ENCODE results near the gene MTNR1A. TPM values are rescaled to one million over a fixed set of nuclear protein-coding genes. Genes with fewer than 3 reads are reported as not detected.
"Not testable (repeated sequence)": the region's sequence is repeated elsewhere in the genome, so short reads cannot be mapped to it uniquely, and the experiment has no call there.

Gene MTNR1A
- total RNA-seq, 1 donor from 2014 or later: not detected

GRCh38 chr4:186514271-186514950 is 41.0 kb downstream of the MTNR1A start:
- no peaks in the 10 kb centered on the region for H3K9me3 Mint-ChIP-seq
- ChIA-PET CTCF (no interaction called here), POLR2A (no interaction called here)
- H3K36me3 Mint-ChIP-seq (ENCODE audit: low read depth): no peaks in the 10 kb centered on the region
- H3K27ac Mint-ChIP-seq: no peak overlapping the region
- no peak overlapping the region for H3K4me3 Mint-ChIP-seq
- ATAC-seq (ENCODE audit: low read depth): no peak
- H3K27me3 Mint-ChIP-seq: no peaks in the 10 kb centered on the region
- no peaks in the 10 kb centered on the region for H3K4me1 Mint-ChIP-seq
- intact Hi-C loops (cut with micrococcal nuclease): no loop called here
- TF ChIP-seq, protein P1, sequence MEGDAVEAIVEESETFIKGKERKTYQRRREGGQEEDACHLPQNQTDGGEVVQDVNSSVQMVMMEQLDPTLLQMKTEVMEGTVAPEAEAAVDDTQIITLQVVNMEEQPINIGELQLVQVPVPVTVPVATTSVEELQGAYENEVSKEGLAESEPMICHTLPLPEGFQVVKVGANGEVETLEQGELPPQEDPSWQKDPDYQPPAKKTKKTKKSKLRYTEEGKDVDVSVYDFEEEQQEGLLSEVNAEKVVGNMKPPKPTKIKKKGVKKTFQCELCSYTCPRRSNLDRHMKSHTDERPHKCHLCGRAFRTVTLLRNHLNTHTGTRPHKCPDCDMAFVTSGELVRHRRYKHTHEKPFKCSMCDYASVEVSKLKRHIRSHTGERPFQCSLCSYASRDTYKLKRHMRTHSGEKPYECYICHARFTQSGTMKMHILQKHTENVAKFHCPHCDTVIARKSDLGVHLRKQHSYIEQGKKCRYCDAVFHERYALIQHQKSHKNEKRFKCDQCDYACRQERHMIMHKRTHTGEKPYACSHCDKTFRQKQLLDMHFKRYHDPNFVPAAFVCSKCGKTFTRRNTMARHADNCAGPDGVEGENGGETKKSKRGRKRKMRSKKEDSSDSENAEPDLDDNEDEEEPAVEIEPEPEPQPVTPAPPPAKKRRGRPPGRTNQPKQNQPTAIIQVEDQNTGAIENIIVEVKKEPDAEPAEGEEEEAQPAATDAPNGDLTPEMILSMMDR (IDR thresholded peaks at IDR 0.05): no peak
- DNase-seq: no peak

DNA sequence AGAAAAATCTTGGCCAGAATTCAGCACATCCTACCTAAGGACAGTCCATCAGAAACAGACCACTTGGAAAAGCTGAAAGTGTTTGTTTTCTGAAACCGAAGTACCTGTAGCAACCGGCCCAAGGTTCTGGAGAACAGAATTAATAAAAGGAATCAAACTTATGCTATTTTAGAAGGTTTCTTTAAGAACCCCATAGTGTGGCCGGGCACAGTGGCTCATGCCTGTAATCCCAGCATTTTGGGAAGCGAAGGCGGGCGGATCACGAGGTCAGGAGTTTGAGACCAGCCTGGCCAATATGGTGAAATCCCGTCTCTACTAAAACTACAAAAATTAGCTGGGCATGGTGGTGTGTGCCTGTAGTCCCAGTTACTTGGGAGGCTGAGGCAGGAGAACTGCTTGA is 50.6 kb downstream of the MTNR1A start:
- H3K4me3 Mint-ChIP-seq, CTCF ChIA-PET: not testable (repeated sequence)
- peaks cover 10% of the 10 kb centered on the region for H3K9me3 Mint-ChIP-seq

DNA sequence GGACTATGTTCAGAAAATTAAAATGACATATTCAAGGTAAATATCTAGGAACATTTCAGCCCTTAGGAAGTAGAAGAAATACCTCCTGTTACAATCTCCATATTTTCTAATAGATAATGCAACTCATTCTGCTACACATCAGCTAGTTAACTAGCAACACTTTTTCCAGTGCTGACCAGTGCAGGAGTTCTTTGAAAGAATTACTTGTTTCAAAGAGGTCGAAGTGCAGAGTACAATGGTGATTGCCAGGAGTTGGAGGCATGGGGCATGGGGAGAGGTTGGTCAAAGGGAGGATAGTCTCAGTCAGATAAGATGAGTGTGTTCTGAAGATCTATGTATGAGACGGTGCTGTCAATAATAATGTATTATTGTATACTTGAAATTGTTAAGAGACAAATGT is 53.1 kb downstream of the MTNR1A start:
- ATAC-seq (ENCODE audit: low read depth) (no peak), DNase-seq (no peak)
- Mint-ChIP-seq H3K27ac (no peak overlapping the region), H3K4me1 (no peaks in the 10 kb centered on the region), H3K27me3 (no peaks in the 10 kb centered on the region), H3K36me3 (ENCODE audit: low read depth) (no peaks in the 10 kb centered on the region), H3K4me3 (no peak overlapping the region), H3K9me3 (peaks cover 10% of the 10 kb centered on the region)
- ChIA-PET POLR2A (no interaction called here), CTCF (no interaction called here)
- TF ChIP-seq, protein P1 (IDR thresholded peaks at IDR 0.05): no peak
- intact Hi-C loops (cut with micrococcal nuclease): no loop called here

More for the DNA sequence above, 50.6 kb downstream of the MTNR1A start:
- POLR2A ChIA-PET; H3K36me3 Mint-ChIP-seq (ENCODE audit: low read depth); DNase-seq; ATAC-seq (ENCODE audit: low read depth); H3K27ac Mint-ChIP-seq; intact Hi-C loops (cut with micrococcal nuclease); H3K27me3 Mint-ChIP-seq; H3K4me1 Mint-ChIP-seq: not testable (repeated sequence)

GRCh38 chr4:186501554-186501953 is 53.8 kb downstream of the MTNR1A start:
- peaks cover 8% of the 10 kb centered on the region for H3K9me3 Mint-ChIP-seq
- POLR2A ChIA-PET: no interaction called here
- intact Hi-C loops (cut with micrococcal nuclease): no loop called here
- no peak for ATAC-seq (ENCODE audit: low read depth)
- DNase-seq: no peak
- H3K27ac Mint-ChIP-seq: no peak overlapping the region
- TF ChIP-seq, protein P1 (IDR thresholded peaks at IDR 0.05): no peak
- CTCF ChIA-PET: no interaction called here
- no peaks in the 10 kb centered on the region for H3K36me3 Mint-ChIP-seq (ENCODE audit: low read depth)
- no peak overlapping the region for H3K4me3 Mint-ChIP-seq
- H3K27me3 Mint-ChIP-seq: no peaks in the 10 kb centered on the region
- no peaks in the 10 kb centered on the region for H3K4me1 Mint-ChIP-seq

GRCh38 chr4:186500721-186501304 is 54.6 kb downstream of the MTNR1A start:
- Mint-ChIP-seq H3K27me3 (no peaks in the 10 kb centered on the region), H3K4me3 (no peak overlapping the region), H3K9me3 (peaks cover 11% of the 10 kb centered on the region), H3K36me3 (ENCODE audit: low read depth) (no peaks in the 10 kb centered on the region), H3K4me1 (no peaks in the 10 kb centered on the region), H3K27ac (no peak overlapping the region)
- DNase-seq (no peak), ATAC-seq (ENCODE audit: low read depth) (no peak)
- ChIA-PET CTCF (no interaction called here), POLR2A (no interaction called here)
- intact Hi-C loops (cut with micrococcal nuclease): no loop called here
- TF ChIP-seq, protein P1 (IDR thresholded peaks at IDR 0.05): no peak

Data from activated B cell treated with CpG ODN at 0.5 μM for 24 hours (primary cell).